ENCODE results near the gene CCDC137.

DNA sequence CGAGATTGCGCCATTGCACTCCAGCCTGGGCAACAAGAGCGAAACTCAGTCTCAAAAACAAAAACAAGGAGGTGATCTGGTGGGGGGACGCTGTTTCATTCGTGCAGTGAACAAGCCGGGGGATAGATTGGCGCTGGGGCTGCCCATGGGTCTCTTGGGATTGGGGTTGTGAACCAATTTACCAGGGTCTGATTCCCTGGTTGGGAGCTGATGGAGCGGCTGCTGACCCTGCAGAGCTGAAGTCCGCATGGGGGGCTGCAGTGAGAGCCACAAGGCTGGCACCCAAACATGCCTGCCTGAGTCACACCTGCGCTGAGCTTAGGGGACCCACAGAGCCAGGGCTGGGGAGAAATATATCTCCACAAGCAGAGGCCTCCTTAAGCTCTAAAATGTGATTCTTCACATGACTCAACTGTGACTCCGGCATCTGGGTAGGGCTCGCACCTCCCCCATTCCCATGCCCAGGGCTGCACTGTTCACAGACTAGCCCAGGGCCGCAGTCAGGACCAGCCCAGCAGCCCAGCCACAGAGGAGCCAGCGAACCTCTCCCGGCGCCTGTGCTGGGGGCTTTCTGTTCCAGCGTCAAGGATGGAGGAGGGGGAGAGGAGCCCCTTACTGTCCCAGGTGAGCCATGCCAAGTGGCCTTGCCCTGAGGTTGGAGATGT is 24.6 kb upstream of the CCDC137 start:
- no peak for TF ChIP-seq EZH2 (IDR thresholded peaks at IDR 0.05; ENCODE audit: insufficient read depth, poor library complexity, severe bottlenecking)
- TF ChIP-seq EZH2phosphoT487 (IDR thresholded peaks at IDR 0.05; ENCODE audit: insufficient read depth, low read depth), result no peak
